WTC11 (cell line): ENCODE results near the gene SSU72. TPM values are rescaled to one million over a fixed set of nuclear protein-coding genes. Genes with fewer than 3 reads are reported as not detected.

Experiments
- ATAC-seq: fragments of 200-7000 bp; cut with Tn5 transposase; 2 replicates; pipeline ENCODE4 v1.10.0; 2021; ENCODE audit warnings: mild to moderate bottlenecking, moderate library complexity
- CTCF ChIA-PET: fragments of 300-600 bp; sonication (Branson Sonifier 250); formaldehyde crosslinking; loops from one replicate; lab custom pipeline; 2021; ENCODE audit warnings: antibody characterized with exemption; lab: Charles Lee
- POLR2A ChIA-PET: fragments of 350-600 bp; sonication (Branson Sonifier 250); formaldehyde crosslinking; loops from one replicate; lab custom pipeline; 2021; ENCODE audit warnings: antibody characterized with exemption; lab: Charles Lee
- DNase-seq: peaks from one replicate; pipeline ENCODE4 v3.0.0; 2021; ENCODE audit warnings: low spot score
- H3K27ac Mint-ChIP-seq: 2 replicates; pipeline ENCODE4 v1.8.0; 2021; ENCODE audit warnings: mixed read lengths
- H3K27me3 Mint-ChIP-seq: 2 replicates; pipeline ENCODE4 v1.8.0; 2021; ENCODE audit warnings: low read depth, mild to moderate bottlenecking, moderate library complexity, mixed read lengths
- H3K36me3 Mint-ChIP-seq: 2 replicates; pipeline ENCODE4 v1.8.0; 2021; ENCODE audit warnings: mixed read lengths
- H3K4me1 Mint-ChIP-seq: 2 replicates; pipeline ENCODE4 v1.8.0; 2022; ENCODE audit warnings: mixed read lengths
- H3K4me3 Mint-ChIP-seq: 2 replicates; pipeline ENCODE4 v1.8.0; 2021; ENCODE audit warnings: mild to moderate bottlenecking, moderate library complexity, mixed read lengths
- H3K9me3 Mint-ChIP-seq: 2 replicates; pipeline ENCODE4 v1.8.0; 2021; ENCODE audit warnings: mixed read lengths
- FOXP1 ChIP-seq: sonication (generic); formaldehyde crosslinking; IDR thresholded peaks from 2 replicates; pipeline ENCODE4 v1.8.0; 2022; ENCODE audit warnings: missing genetic modification reagents, mild to moderate bottlenecking, moderate library complexity, borderline replicate concordance
- GABPB1 ChIP-seq: sonication (generic); formaldehyde crosslinking; IDR thresholded peaks from 2 replicates; pipeline ENCODE4 v1.8.1; 2023; ENCODE audit warnings: mild to moderate bottlenecking, missing genetic modification reagents
- HMGA2 ChIP-seq: fragments of 250-450 bp; sonication (Bioruptor Pico); IDR thresholded peaks from 2 replicates; pipeline ENCODE4 v1.4.0; 2021; ENCODE audit warnings: mild to moderate bottlenecking, moderate library complexity
- SMAD3 ChIP-seq: sonication (generic); formaldehyde crosslinking; IDR thresholded peaks from 2 replicates; pipeline ENCODE4 v1.8.0; 2022; ENCODE audit warnings: missing genetic modification reagents, mild to moderate bottlenecking, borderline replicate concordance
- TEAD1 ChIP-seq: sonication (generic); formaldehyde crosslinking; IDR thresholded peaks from 2 replicates; pipeline ENCODE4 v1.8.0; 2022; ENCODE audit warnings: mild to moderate bottlenecking, missing genetic modification reagents
- TP53 ChIP-seq: sonication (generic); formaldehyde crosslinking; IDR thresholded peaks from 2 replicates; pipeline ENCODE4 v1.8.1; 2023; ENCODE audit warnings: mild to moderate bottlenecking, missing genetic modification reagents
- ZNF138 ChIP-seq: sonication (generic); formaldehyde crosslinking; conservative IDR thresholded peaks from 2 replicates; pipeline ENCODE4 v1.8.1; 2022; ENCODE audit warnings: mild to moderate bottlenecking, moderate library complexity, missing genetic modification reagents
- ZNF317 ChIP-seq: sonication (generic); formaldehyde crosslinking; IDR thresholded peaks from 2 replicates; pipeline ENCODE4 v1.8.1; 2023; ENCODE audit warnings: low read depth, mild to moderate bottlenecking, moderate library complexity, missing genetic modification reagents, borderline replicate concordance
- ZNF396 ChIP-seq: fragments of 250-450 bp; sonication (Bioruptor Pico); IDR thresholded peaks from 2 replicates; pipeline ENCODE4 v1.8.0; 2021; ENCODE audit warnings: mild to moderate bottlenecking, moderate library complexity, borderline replicate concordance
- total RNA-seq: library from RNA; stranded (reverse); gene quantifications from 3 replicates; pipeline ENCODE4 v1.2.3, GENCODE V29; 2021
- TF ChIP-seq, protein P1 (sequence below): sonication (generic); formaldehyde crosslinking; IDR thresholded peaks from 2 replicates; pipeline ENCODE4 v1.8.0; 2023; ENCODE audit warnings: missing genetic modification reagents
- TF ChIP-seq, protein P2 (sequence below): sonication (generic); formaldehyde crosslinking; IDR thresholded peaks from 2 replicates; pipeline ENCODE4 v1.8.0; 2022; ENCODE audit warnings: mild to moderate bottlenecking, missing genetic modification reagents
- TF ChIP-seq, protein P3 (sequence below): sonication (generic); formaldehyde crosslinking; IDR thresholded peaks from 2 replicates; pipeline ENCODE4 v1.8.0; 2023; ENCODE audit warnings: missing genetic modification reagents, mild to moderate bottlenecking, borderline replicate concordance
- TF ChIP-seq, protein P4 (sequence below): fragments of 200-600 bp; IDR thresholded peaks from 2 replicates; pipeline ENCODE4 v1.8.0; 2022; ENCODE audit warnings: antibody characterized with exemption
- TF ChIP-seq, protein P5 (sequence below): sonication (generic); formaldehyde crosslinking; IDR thresholded peaks from 2 replicates; pipeline ENCODE4 v1.8.1; 2023; ENCODE audit warnings: mild to moderate bottlenecking, missing genetic modification reagents, moderate library complexity
- TF ChIP-seq, protein P6 (sequence below): fragments of 250-450 bp; sonication (Bioruptor Pico); IDR thresholded peaks from 2 replicates; pipeline ENCODE4 v1.9.0; 2021; ENCODE audit warnings: mild to moderate bottlenecking
- TF ChIP-seq, protein P7 (sequence below): sonication (generic); formaldehyde crosslinking; IDR thresholded peaks from 2 replicates; pipeline ENCODE4 v1.8.1; 2023; ENCODE audit warnings: mild to moderate bottlenecking, missing genetic modification reagents, borderline replicate concordance
- TF ChIP-seq, protein P8 (sequence below): fragments of 250-450 bp; sonication (Bioruptor Pico); IDR thresholded peaks from 2 replicates; pipeline ENCODE4 v2.1.2; 2022; ENCODE audit warnings: mild to moderate bottlenecking, moderate library complexity

SSU72 gene
- total RNA-seq, 1 experiment from 2014 or later: 158 TPM

DNA sequence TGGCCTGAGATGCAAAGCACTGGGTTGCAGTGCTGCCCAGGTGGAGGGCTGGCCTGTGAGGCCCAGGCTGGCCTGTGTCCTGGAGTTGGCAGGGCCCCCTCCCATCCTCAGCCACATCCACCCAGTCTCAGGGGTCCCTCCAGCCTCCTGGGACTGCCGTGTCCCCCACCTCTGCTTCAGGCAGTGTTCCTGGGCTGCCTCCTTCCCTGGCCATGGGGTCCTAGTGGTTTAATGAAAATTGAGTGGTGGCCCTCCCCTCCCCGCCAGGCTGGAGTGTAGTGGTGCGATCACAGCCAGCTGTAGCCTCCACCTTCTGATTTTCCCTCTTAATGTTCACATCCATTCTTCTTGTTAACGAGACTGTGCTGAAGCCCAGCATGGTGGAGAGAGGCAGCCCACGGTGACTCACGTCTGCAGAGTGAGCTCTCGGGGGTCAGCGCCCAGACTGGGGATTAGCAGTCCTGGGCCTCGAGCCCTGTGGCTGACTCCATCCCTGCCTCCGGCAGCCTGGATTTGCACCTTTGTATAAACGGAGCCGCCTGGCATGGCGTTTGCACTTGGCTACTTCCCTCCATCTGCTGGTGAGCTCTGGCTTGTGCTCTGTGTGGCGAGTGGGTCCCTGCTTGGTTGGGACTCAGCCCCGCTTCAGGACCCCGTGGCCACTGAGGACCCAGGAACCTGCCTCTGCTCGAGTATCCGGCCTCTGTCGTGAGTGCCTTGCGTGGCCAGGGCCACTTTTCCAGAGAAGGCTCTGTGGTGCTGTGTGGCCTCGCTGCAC is 47.5 kb upstream of the SSU72 start (continued):
- TF ChIP-seq, protein P1, sequence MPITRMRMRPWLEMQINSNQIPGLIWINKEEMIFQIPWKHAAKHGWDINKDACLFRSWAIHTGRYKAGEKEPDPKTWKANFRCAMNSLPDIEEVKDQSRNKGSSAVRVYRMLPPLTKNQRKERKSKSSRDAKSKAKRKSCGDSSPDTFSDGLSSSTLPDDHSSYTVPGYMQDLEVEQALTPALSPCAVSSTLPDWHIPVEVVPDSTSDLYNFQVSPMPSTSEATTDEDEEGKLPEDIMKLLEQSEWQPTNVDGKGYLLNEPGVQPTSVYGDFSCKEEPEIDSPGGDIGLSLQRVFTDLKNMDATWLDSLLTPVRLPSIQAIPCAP (CRISPR knock-in tag): no peak
- TF ChIP-seq, protein P2, sequence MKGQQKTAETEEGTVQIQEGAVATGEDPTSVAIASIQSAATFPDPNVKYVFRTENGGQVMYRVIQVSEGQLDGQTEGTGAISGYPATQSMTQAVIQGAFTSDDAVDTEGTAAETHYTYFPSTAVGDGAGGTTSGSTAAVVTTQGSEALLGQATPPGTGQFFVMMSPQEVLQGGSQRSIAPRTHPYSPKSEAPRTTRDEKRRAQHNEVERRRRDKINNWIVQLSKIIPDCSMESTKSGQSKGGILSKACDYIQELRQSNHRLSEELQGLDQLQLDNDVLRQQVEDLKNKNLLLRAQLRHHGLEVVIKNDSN (CRISPR knock-in tag): no peak
- no peak for TF ChIP-seq ZNF396 (CRISPR knock-in tag)

- CTCF ChIA-PET: interaction anchor here (0.7 to 4.4 kb wide), 4 partner anchors 8 to 70 kb away, joined by 3 to 30 read pairs (median 4); partner anchors contain the start of gene MMP23B
- ATAC-seq (no peak), DNase-seq (no peak)
- Mint-ChIP-seq H3K27me3 (no peaks in the 10 kb centered on the region), H3K27ac (no peak overlapping the region), H3K4me3 (no peak overlapping the region), H3K36me3 (no peaks in the 10 kb centered on the region), H3K9me3 (no peaks in the 10 kb centered on the region), H3K4me1 (peaks cover 2% of the 10 kb centered on the region; the same call in 1 of the 2 replicates)
- POLR2A ChIA-PET: no interaction called here
- TF ChIP-seq, protein P3, sequence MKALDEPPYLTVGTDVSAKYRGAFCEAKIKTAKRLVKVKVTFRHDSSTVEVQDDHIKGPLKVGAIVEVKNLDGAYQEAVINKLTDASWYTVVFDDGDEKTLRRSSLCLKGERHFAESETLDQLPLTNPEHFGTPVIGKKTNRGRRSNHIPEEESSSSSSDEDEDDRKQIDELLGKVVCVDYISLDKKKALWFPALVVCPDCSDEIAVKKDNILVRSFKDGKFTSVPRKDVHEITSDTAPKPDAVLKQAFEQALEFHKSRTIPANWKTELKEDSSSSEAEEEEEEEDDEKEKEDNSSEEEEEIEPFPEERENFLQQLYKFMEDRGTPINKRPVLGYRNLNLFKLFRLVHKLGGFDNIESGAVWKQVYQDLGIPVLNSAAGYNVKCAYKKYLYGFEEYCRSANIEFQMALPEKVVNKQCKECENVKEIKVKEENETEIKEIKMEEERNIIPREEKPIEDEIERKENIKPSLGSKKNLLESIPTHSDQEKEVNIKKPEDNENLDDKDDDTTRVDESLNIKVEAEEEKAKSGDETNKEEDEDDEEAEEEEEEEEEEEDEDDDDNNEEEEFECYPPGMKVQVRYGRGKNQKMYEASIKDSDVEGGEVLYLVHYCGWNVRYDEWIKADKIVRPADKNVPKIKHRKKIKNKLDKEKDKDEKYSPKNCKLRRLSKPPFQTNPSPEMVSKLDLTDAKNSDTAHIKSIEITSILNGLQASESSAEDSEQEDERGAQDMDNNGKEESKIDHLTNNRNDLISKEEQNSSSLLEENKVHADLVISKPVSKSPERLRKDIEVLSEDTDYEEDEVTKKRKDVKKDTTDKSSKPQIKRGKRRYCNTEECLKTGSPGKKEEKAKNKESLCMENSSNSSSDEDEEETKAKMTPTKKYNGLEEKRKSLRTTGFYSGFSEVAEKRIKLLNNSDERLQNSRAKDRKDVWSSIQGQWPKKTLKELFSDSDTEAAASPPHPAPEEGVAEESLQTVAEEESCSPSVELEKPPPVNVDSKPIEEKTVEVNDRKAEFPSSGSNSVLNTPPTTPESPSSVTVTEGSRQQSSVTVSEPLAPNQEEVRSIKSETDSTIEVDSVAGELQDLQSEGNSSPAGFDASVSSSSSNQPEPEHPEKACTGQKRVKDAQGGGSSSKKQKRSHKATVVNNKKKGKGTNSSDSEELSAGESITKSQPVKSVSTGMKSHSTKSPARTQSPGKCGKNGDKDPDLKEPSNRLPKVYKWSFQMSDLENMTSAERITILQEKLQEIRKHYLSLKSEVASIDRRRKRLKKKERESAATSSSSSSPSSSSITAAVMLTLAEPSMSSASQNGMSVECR (CRISPR knock-in tag): no peak
- no peak for TF ChIP-seq TP53 (CRISPR knock-in tag)
- TF ChIP-seq, protein P4, sequence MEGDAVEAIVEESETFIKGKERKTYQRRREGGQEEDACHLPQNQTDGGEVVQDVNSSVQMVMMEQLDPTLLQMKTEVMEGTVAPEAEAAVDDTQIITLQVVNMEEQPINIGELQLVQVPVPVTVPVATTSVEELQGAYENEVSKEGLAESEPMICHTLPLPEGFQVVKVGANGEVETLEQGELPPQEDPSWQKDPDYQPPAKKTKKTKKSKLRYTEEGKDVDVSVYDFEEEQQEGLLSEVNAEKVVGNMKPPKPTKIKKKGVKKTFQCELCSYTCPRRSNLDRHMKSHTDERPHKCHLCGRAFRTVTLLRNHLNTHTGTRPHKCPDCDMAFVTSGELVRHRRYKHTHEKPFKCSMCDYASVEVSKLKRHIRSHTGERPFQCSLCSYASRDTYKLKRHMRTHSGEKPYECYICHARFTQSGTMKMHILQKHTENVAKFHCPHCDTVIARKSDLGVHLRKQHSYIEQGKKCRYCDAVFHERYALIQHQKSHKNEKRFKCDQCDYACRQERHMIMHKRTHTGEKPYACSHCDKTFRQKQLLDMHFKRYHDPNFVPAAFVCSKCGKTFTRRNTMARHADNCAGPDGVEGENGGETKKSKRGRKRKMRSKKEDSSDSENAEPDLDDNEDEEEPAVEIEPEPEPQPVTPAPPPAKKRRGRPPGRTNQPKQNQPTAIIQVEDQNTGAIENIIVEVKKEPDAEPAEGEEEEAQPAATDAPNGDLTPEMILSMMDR: no peak
- TF ChIP-seq, protein P5, sequence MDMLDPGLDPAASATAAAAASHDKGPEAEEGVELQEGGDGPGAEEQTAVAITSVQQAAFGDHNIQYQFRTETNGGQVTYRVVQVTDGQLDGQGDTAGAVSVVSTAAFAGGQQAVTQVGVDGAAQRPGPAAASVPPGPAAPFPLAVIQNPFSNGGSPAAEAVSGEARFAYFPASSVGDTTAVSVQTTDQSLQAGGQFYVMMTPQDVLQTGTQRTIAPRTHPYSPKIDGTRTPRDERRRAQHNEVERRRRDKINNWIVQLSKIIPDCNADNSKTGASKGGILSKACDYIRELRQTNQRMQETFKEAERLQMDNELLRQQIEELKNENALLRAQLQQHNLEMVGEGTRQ (CRISPR knock-in tag): no peak
- no peak for TF ChIP-seq ZNF317 (CRISPR knock-in tag)
- TF ChIP-seq FOXP1: no peak
- TF ChIP-seq, protein P6, sequence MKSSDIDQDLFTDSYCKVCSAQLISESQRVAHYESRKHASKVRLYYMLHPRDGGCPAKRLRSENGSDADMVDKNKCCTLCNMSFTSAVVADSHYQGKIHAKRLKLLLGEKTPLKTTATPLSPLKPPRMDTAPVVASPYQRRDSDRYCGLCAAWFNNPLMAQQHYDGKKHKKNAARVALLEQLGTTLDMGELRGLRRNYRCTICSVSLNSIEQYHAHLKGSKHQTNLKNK (CRISPR knock-in tag): no peak
- no peak for TF ChIP-seq GABPB1 (CRISPR knock-in tag)
- TF ChIP-seq HMGA2 (CRISPR knock-in tag): no peak
- TF ChIP-seq, protein P2 (CRISPR knock-in tag): no peak
- TF ChIP-seq ZNF138 (CRISPR knock-in tag): no peak
- no peak for TF ChIP-seq TEAD1 (CRISPR knock-in tag)
- TF ChIP-seq, protein P7, sequence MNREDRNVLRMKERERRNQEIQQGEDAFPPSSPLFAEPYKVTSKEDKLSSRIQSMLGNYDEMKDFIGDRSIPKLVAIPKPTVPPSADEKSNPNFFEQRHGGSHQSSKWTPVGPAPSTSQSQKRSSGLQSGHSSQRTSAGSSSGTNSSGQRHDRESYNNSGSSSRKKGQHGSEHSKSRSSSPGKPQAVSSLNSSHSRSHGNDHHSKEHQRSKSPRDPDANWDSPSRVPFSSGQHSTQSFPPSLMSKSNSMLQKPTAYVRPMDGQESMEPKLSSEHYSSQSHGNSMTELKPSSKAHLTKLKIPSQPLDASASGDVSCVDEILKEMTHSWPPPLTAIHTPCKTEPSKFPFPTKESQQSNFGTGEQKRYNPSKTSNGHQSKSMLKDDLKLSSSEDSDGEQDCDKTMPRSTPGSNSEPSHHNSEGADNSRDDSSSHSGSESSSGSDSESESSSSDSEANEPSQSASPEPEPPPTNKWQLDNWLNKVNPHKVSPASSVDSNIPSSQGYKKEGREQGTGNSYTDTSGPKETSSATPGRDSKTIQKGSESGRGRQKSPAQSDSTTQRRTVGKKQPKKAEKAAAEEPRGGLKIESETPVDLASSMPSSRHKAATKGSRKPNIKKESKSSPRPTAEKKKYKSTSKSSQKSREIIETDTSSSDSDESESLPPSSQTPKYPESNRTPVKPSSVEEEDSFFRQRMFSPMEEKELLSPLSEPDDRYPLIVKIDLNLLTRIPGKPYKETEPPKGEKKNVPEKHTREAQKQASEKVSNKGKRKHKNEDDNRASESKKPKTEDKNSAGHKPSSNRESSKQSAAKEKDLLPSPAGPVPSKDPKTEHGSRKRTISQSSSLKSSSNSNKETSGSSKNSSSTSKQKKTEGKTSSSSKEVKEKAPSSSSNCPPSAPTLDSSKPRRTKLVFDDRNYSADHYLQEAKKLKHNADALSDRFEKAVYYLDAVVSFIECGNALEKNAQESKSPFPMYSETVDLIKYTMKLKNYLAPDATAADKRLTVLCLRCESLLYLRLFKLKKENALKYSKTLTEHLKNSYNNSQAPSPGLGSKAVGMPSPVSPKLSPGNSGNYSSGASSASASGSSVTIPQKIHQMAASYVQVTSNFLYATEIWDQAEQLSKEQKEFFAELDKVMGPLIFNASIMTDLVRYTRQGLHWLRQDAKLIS (CRISPR knock-in tag): no peak
- TF ChIP-seq, protein P8, sequence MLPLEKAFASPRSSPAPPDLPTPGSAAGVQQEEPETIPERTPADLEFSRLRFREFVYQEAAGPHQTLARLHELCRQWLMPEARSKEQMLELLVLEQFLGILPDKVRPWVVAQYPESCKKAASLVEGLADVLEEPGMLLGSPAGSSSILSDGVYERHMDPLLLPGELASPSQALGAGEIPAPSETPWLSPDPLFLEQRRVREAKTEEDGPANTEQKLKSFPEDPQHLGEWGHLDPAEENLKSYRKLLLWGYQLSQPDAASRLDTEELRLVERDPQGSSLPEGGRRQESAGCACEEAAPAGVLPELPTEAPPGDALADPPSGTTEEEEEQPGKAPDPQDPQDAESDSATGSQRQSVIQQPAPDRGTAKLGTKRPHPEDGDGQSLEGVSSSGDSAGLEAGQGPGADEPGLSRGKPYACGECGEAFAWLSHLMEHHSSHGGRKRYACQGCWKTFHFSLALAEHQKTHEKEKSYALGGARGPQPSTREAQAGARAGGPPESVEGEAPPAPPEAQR: no peak
- TF ChIP-seq SMAD3 (CRISPR knock-in tag): no peak
Measured at GRCh38 chr1:1621173-1622009, 46.7 kb upstream of the SSU72 start.
